ENCODE results near the gene HECTD2.
"Not testable (repeated sequence)": the region's sequence is repeated elsewhere in the genome, so short reads cannot be mapped to it uniquely, and the experiment has no call there.

GRCh38 chr10:91560827-91561226 lies 150.7 kb downstream of the HECTD2 start:
- not testable (repeated sequence) for TF ChIP-seq CTCF (IDR thresholded peaks at IDR 0.05; ENCODE audit: low read depth, low read length, poor library complexity, severe bottlenecking); EZH2phosphoT487 (IDR thresholded peaks at IDR 0.05; ENCODE audit: borderline replicate concordance, low read length)
